AG09309 (cell line): Measurements from ENCODE around the gene HPS3.

Experiments
- DNase-seq: peaks from one replicate; pipeline ENCODE4 v3.0.0-alpha.2; 2010; ENCODE audit warnings: low read depth
- H3K4me3 ChIP-seq: 2 replicates; pipeline ENCODE4 v1.5.1; 2011; ENCODE audit warnings: mild to moderate bottlenecking, low read depth, low read length, moderate library complexity; ENCODE audit not compliant: control insufficient read depth
- TF ChIP-seq, protein P1 (sequence below): IDR thresholded peaks from 2 replicates; pipeline ENCODE4 v1.5.1; 2011; ENCODE audit warnings: mild to moderate bottlenecking, low read depth, low read length, inconsistent platforms; ENCODE audit not compliant: insufficient read depth, control insufficient read depth; ENCODE audit errors: missing control alignments

Gene HPS3

DNA sequence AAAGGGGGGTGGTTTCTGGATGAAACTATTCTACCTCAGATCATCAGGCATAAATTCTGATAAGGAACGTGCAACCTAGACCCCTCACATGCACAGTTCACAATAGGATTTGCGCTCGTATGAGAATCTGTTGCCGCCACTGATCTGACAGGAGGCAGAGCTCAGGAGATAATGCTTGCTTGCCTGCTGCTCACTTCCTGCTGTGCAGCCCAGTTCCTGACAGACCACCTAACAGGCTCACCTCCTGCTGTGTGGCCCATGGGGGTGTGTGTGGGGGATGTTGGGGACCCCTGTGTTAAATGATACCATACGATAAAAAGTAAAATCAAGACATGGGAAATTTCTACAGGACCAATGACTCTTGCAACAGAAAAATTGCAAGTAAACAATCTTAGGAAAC lies 68.2 kb downstream of the HPS3 start:
- no peak overlapping the region for H3K4me3 ChIP-seq
- TF ChIP-seq, protein P1, sequence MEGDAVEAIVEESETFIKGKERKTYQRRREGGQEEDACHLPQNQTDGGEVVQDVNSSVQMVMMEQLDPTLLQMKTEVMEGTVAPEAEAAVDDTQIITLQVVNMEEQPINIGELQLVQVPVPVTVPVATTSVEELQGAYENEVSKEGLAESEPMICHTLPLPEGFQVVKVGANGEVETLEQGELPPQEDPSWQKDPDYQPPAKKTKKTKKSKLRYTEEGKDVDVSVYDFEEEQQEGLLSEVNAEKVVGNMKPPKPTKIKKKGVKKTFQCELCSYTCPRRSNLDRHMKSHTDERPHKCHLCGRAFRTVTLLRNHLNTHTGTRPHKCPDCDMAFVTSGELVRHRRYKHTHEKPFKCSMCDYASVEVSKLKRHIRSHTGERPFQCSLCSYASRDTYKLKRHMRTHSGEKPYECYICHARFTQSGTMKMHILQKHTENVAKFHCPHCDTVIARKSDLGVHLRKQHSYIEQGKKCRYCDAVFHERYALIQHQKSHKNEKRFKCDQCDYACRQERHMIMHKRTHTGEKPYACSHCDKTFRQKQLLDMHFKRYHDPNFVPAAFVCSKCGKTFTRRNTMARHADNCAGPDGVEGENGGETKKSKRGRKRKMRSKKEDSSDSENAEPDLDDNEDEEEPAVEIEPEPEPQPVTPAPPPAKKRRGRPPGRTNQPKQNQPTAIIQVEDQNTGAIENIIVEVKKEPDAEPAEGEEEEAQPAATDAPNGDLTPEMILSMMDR, result no peak

DNA sequence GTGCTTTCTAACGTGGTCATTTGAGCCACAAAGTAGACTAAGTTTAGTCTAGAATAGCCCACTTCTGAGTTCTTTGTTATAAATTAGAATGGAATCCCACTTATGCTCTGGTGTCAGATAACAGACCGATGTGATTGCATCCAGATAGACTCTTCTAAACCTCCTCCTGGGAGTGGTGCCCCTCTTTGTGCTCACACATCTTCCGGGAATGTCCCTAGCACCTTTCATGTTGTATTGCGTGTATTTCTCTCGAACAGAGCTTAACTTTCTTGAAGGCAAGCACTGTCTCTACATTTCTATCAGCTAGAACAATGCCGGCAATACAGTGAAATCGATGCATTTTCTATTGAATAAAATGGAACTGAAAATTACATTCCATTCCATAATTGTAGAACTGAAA lies 69.2 kb downstream of the HPS3 start:
- TF ChIP-seq, protein P1, result no peak
- no peak overlapping the region for H3K4me3 ChIP-seq
- DNase-seq, result no peak

More for the DNA sequence above, 68.2 kb downstream of the HPS3 start:
- no peak for DNase-seq

DNA sequence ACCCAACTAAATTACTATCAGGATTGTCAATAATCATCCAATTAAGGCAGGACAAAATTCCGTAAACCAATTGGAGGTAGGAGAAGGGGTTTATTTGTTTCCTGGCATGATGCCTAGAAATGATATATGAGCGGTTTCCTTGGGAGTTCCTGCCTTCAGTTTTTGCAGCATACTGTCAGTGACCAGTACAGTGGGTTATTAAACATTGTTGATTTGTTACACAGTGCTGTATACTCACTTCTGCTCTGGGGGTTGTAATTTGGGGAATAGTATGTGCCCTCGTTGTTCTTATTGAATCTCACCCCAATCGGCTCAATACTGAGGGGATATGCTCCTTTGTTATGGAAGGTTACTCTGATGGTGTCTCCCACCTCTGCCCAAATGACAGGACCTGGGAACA lies 70.0 kb downstream of the HPS3 start:
- DNase-seq, result no peak
- TF ChIP-seq, protein P1, result no peak
- no peak overlapping the region for H3K4me3 ChIP-seq

DNA sequence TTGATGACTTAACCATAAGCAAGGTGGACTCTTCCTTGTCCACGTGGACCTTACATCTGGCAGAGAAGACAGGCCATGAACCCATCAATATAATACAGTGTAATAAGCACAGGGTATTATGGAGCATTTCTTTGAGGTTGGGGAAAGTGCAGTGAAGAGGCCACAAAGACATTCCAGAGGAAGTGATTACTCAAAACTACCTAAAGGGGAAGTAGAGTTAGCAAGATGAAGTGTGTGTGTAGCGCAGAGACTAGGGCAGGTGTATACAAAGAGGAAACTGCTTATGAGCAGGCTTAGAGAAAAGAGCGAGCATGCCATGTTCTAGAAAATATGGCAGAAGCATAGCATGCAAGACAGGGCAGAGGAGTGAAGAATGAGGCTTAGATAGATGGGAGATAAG lies 74.3 kb downstream of the HPS3 start:
- H3K4me3 ChIP-seq, result no peak overlapping the region
- DNase-seq, result no peak
- TF ChIP-seq, protein P1, result no peak

DNA sequence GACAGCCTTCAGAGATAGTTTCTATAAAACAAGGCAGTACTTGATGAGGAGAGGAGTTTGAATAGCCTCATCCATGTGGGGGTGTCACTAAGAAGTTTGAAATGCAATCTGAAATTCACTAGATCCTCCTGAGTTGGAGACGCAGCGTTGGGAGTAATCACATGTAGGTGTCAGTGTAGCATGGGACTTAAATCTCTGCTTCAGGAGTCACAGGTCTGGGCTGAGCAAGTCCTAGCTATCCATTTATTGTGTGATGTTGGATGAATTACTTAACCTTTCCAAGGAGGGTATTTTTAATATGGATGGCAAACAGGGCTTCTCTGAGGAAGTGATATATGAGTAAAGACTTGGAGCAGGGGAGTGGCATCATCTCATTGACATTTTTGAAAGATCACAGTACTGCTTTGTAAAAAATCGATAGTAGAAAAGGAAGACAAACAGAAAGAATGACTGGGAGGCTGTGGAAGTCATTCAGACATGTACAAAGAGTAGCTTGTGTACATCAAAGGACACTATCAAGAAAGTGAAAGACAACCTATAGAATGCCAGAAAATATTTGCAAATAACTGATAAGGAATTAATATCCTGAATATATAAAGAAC lies 75.1 kb downstream of the HPS3 start:
- TF ChIP-seq, protein P1, result no peak
- no peak overlapping the region for H3K4me3 ChIP-seq
- DNase-seq, result no peak

DNA sequence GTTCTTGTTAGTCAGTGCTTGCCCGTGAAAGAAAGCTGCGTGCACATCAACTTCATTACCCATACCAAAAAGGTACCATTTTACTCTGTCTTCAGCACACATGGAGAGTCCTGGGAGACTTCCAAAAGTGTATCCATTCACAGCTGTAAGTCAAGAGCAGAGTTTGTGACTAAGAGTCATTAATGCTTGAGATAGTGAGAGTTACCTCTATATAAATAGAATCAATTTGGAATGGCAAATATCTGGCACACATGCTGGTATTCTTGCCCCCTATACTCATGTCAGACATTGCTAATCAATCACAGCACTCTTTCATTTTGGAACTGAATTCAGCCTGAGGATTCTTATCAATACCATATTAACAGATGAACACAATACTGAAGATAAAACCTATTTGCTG lies 78.0 kb downstream of the HPS3 start:
- TF ChIP-seq, protein P1, result no peak

DNA sequence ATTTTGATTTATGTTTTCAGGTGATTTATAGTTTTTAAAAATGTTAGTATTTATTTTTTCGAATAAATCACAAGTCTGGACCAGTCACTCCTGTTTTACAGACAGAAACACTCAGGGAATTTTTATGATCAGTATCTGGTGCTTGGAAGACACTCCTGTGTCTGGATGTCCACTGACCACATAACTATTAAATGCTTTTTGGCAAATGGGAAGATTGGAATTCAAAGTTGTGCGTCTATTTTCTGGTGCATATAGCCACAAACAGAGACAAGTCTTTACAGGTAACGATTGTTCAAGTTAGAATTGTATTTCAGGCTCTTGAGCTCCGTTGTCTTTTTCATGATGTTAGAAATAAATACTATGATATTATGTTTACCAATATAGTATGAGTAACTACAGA lies 80.0 kb downstream of the HPS3 start:
- TF ChIP-seq, protein P1, result no peak
- no peak overlapping the region for H3K4me3 ChIP-seq
- DNase-seq, result no peak

More for the DNA sequence above, 78.0 kb downstream of the HPS3 start:
- no peak overlapping the region for H3K4me3 ChIP-seq
- no peak for DNase-seq
